Upper lobe of left lung (tissue), 6 donors: ENCODE results near the gene NXF1. TPM values are rescaled to one million over a fixed set of nuclear protein-coding genes. Genes with fewer than 3 reads are reported as not detected.
A peak's percentile ranks its signal among the peaks of the same experiment; 100 is the strongest.

ENCODE experiments used
- ATAC-seq, 2 donors: fragments of 200-7000 bp; cut with Tn5 transposase; one replicate each; pipeline ENCODE4 v1.9.1; 2022; ENCODE audit warnings: mild to moderate bottlenecking in 2 of 2, moderate library complexity in 2 of 2; ENCODE audit not compliant: low FRiP score in 2 of 2
- DNase-seq, 2 donors: peaks; one replicate each; pipeline ENCODE4 v3.0.0-alpha.2; 2019 to 2020
- H3K27ac ChIP-seq, 4 donors: fragments of 200-600 bp; sonication (generic); one replicate each; pipeline ENCODE4 v1.5.1; 2016 to 2019
- H3K27me3 ChIP-seq, 4 donors: fragments of 200-600 bp; sonication (generic); one replicate each; pipeline ENCODE4 v1.5.1; 2017 to 2019
- H3K36me3 ChIP-seq, 4 donors: fragments of 200-600 bp; sonication (generic); one replicate each; pipeline ENCODE4 v1.5.1; 2016 to 2019
- H3K4me1 ChIP-seq, 4 donors: fragments of 200-600 bp; sonication (generic); one replicate each; pipeline ENCODE4 v1.5.1; 2018 to 2019
- H3K4me3 ChIP-seq, 4 donors: fragments of 200-600 bp; sonication (generic); one replicate each; pipeline ENCODE4 v1.5.1; 2017 to 2019; ENCODE audit warnings: mild to moderate bottlenecking in 2 of 4, moderate library complexity in 1 of 4
- H3K9me3 ChIP-seq, 4 donors: fragments of 200-600 bp; sonication (generic); one replicate each; pipeline ENCODE4 v1.5.1; 2018 to 2019
- CTCF ChIP-seq, 6 experiments: fragments of 450-650 bp in 4 of 6; fragments of 200-600 bp in 2 of 6; sonication (generic) in 2 of 6; IDR thresholded peaks; one replicate each; pipeline ENCODE4 v1.5.1; 2016 to 2019; ENCODE audit warnings: antibody characterized with exemption in 6 of 6
- EP300 ChIP-seq, 4 donors: sonication (generic); formaldehyde crosslinking; IDR thresholded peaks; one replicate each; pipeline ENCODE4 v1.5.1; 2017; ENCODE audit warnings: antibody characterized with exemption in 4 of 4, control low read depth in 2 of 4
- POLR2A ChIP-seq, 4 donors: fragments of 450-650 bp; IDR thresholded peaks; one replicate each; pipeline ENCODE4 v1.5.1; 2016 to 2017; ENCODE audit warnings: antibody characterized with exemption in 4 of 4, mild to moderate bottlenecking in 2 of 4
- POLR2AphosphoS5 ChIP-seq, 2 donors: sonication (generic); formaldehyde crosslinking; IDR thresholded peaks; one replicate each; pipeline ENCODE4 v1.5.1; 2017; ENCODE audit warnings: antibody characterized with exemption in 2 of 2
- WGBS, 2 donors: methylation state at CpG; one replicate each; pipeline ENCODE4 v1.1.5; 2017 to 2018; 5-methylcytosine and 5-hydroxymethylcytosine counted together
- total RNA-seq, 6 donors: library from RNA; depleted of rRNA in 4 of 6; stranded (reverse); fragments of >200 nt in 4 of 6; gene quantifications; one replicate each; pipeline versions ENCODE4 v1.1.0 to v1.2.1, GENCODE V29; 2016 to 2021
- donor health status: DM: no; HTN: no; CAD: no; lungs with moderate emphysema.
- donor health status: DM: no; HTN: yes; CAD: no; lungs with severe emphysema.

NXF1 gene
- total RNA-seq, 6 donors from 2014 or later = 56.1 to 215 (median 81.2) TPM

DNA sequence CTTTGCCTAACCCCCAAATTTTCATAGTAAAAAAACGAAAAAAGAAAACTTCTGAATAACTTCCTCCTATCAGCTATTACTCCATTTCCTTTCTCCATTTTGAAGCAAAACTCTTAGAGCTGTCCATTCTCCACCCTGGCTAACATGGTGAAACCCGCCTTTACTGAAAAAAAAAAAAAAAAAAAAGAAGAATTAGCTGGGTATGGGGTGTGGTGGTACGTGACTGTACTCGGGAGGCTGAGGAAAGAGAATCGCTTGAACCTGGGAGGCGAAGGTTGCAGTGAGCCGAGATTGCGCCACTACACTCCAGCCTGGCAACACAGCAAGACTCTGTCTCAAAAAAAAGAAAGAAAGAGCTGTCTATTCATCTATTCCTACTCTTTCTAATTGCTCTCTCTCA is 11.3 kb upstream of the NXF1 start:
- H3K4me1 ChIP-seq = no peaks in the 10 kb centered on the region
- TF ChIP-seq EP300 (IDR thresholded peaks at IDR 0.05) = no peak
- no peak for TF ChIP-seq CTCF (IDR thresholded peaks at IDR 0.05)
- no peak for TF ChIP-seq POLR2AphosphoS5 (IDR thresholded peaks at IDR 0.05)
- no peak for TF ChIP-seq POLR2A (IDR thresholded peaks at IDR 0.05)
- WGBS, 2 donors = 60 to 74% methylated on average over 8 of the region's 8 CpGs
- ATAC-seq = peak in 1 of 2 donors; percentile 63
- H3K27me3 ChIP-seq = no peaks in the 10 kb centered on the region
- no peak for DNase-seq
- no peak overlapping the region for H3K4me3 ChIP-seq
- peak overlapping the region; percentile 42 to 78 (median 58) for H3K27ac ChIP-seq
- H3K36me3 ChIP-seq = peaks cover 14 to 69% (median 47%) of the 10 kb centered on the region in 4 donors
- H3K9me3 ChIP-seq = no peaks in the 10 kb centered on the region

- TF ChIP-seq POLR2A (IDR thresholded peaks at IDR 0.05) = no peak
- no peak for TF ChIP-seq EP300 (IDR thresholded peaks at IDR 0.05)
- no peak for TF ChIP-seq CTCF (IDR thresholded peaks at IDR 0.05)
- TF ChIP-seq POLR2AphosphoS5 (IDR thresholded peaks at IDR 0.05) = no peak
- ATAC-seq (no peak), DNase-seq (no peak)
- WGBS, 2 donors = 79 to 81% methylated on average over 2 of the region's 2 CpGs
- no peaks in the 10 kb centered on the region for H3K9me3 ChIP-seq
- H3K27ac ChIP-seq = no peak overlapping the region
- H3K4me1 ChIP-seq = peaks cover 0 to 6% (median 2%) of the 10 kb centered on the region in 4 donors
- no peaks in the 10 kb centered on the region for H3K27me3 ChIP-seq
- H3K36me3 ChIP-seq = peaks cover 2 to 34% (median 10%) of the 10 kb centered on the region in 4 donors
- H3K4me3 ChIP-seq = no peak overlapping the region
These were observed 6.4 kb upstream of the NXF1 start for GRCh38 chr11:62811659-62812058.

- peaks cover 9 to 15% (median 10%) of the 10 kb centered on the region in 4 donors for H3K4me1 ChIP-seq
- no peak overlapping the region for H3K27ac ChIP-seq
- no peak overlapping the region for H3K4me3 ChIP-seq
- no peaks in the 10 kb centered on the region for H3K27me3 ChIP-seq
- no peaks in the 10 kb centered on the region for H3K9me3 ChIP-seq
- WGBS, 2 donors = 20 to 39% methylated on average over 1 of the region's 1 CpG
- TF ChIP-seq CTCF (IDR thresholded peaks at IDR 0.05) (no peak), EP300 (IDR thresholded peaks at IDR 0.05) (no peak), POLR2AphosphoS5 (IDR thresholded peaks at IDR 0.05) (no peak), POLR2A (IDR thresholded peaks at IDR 0.05) (no peak)
- DNase-seq (no peak), ATAC-seq (no peak)
- peaks cover 2 to 26% (median 5%) of the 10 kb centered on the region in 4 donors for H3K36me3 ChIP-seq
These were observed 5.5 kb upstream of the NXF1 start for GRCh38 chr11:62810748-62811147.

GRCh38 chr11:62806611-62807121 is 1.4 kb upstream of the NXF1 start:
- Histone ChIP-seq H3K27ac (peak overlapping the region; percentile 91 to 96 (median 95)), H3K4me1 (peaks cover 25 to 30% (median 27%) of the 10 kb centered on the region in 4 donors), H3K4me3 (no peak overlapping the region), H3K9me3 (no peaks in the 10 kb centered on the region), H3K27me3 (no peaks in the 10 kb centered on the region), H3K36me3 (peaks cover 16 to 29% (median 18%) of the 10 kb centered on the region in 4 donors)
- WGBS, 2 donors = 40 to 62% methylated on average over 1 to 5 of the region's 5 CpGs
- peak in 1 of 2 donors; percentile 1 for ATAC-seq
- DNase-seq = peak in 1 of 2 donors; percentile 59
- TF ChIP-seq POLR2AphosphoS5 (IDR thresholded peaks at IDR 0.05) (peak in 1 of 2 donors; percentile 32), POLR2A (IDR thresholded peaks at IDR 0.05) (no peak)

GRCh38 chr11:62805961-62806441 is 761 bp upstream of the NXF1 start:
- 18 to 19% methylated on average over 8 to 12 of the region's 12 CpGs for WGBS, 2 donors
- Histone ChIP-seq H3K36me3 (peaks cover 23 to 36% (median 25%) of the 10 kb centered on the region in 4 donors), H3K4me3 (peak overlapping the region in 3 of 4 donors; percentile 58 to 95 (median 87)), H3K27me3 (no peaks in the 10 kb centered on the region), H3K27ac (peak overlapping the region; percentile 91 to 96 (median 95)), H3K4me1 (peaks cover 25 to 30% (median 27%) of the 10 kb centered on the region in 4 donors), H3K9me3 (no peaks in the 10 kb centered on the region)
- no peak for ATAC-seq
- no peak for DNase-seq
- no peak for TF ChIP-seq POLR2A (IDR thresholded peaks at IDR 0.05)
- TF ChIP-seq POLR2AphosphoS5 (IDR thresholded peaks at IDR 0.05) = no peak
- no peak for TF ChIP-seq CTCF (IDR thresholded peaks at IDR 0.05)
- TF ChIP-seq EP300 (IDR thresholded peaks at IDR 0.05) = no peak
